Stromal cell of bone marrow (primary cell): ENCODE data around the gene SSH2.
"Not testable (repeated sequence)": the region's sequence is repeated elsewhere in the genome, so short reads cannot be mapped to it uniquely, and the experiment has no call there.

ENCODE experiments used
- DNase-seq: peaks from one replicate; pipeline ENCODE4 v3.0.0-alpha.2; 2012; ENCODE audit warnings: low read depth

SSH2 gene

GRCh38 chr17:29874931-29875596, 55.0 kb downstream of the SSH2 start:
- no peak for DNase-seq

- DNase-seq, result not testable (repeated sequence)
Measured at GRCh38 chr17:29874358-29874757, 55.7 kb downstream of the SSH2 start.

- DNase-seq, result no peak
Measured at GRCh38 chr17:29873476-29873875, 56.6 kb downstream of the SSH2 start.

GRCh38 chr17:29870836-29871465, 59.1 kb downstream of the SSH2 start:
- no peak for DNase-seq

GRCh38 chr17:29867643-29868181, 62.3 kb downstream of the SSH2 start:
- no peak for DNase-seq

- no peak for DNase-seq
Measured at GRCh38 chr17:29866746-29867404, 63.2 kb downstream of the SSH2 start.

GRCh38 chr17:29864615-29865014, 65.4 kb downstream of the SSH2 start:
- DNase-seq, result no peak

- DNase-seq, result not testable (repeated sequence)
Measured at GRCh38 chr17:29864123-29864522, 65.9 kb downstream of the SSH2 start.

- DNase-seq, result no peak
Measured at GRCh38 chr17:29862951-29863350, 67.1 kb downstream of the SSH2 start.

GRCh38 chr17:29862127-29862526, 67.9 kb downstream of the SSH2 start:
- no peak for DNase-seq

GRCh38 chr17:29859445-29859844, 70.6 kb downstream of the SSH2 start:
- DNase-seq, result not testable (repeated sequence)

- no peak for DNase-seq
Measured at GRCh38 chr17:29857823-29858222, 72.2 kb downstream of the SSH2 start.

GRCh38 chr17:29857105-29857504, 72.9 kb downstream of the SSH2 start:
- DNase-seq, result not testable (repeated sequence)

GRCh38 chr17:29855686-29856085, 74.3 kb downstream of the SSH2 start:
- no peak for DNase-seq

GRCh38 chr17:29848737-29849136, 81.3 kb downstream of the SSH2 start:
- DNase-seq, result no peak

- DNase-seq, result no peak
Measured at GRCh38 chr17:29847527-29848400, 82.3 kb downstream of the SSH2 start.

GRCh38 chr17:29847118-29847517, 82.9 kb downstream of the SSH2 start:
- DNase-seq, result no peak

GRCh38 chr17:29846298-29846697, 83.7 kb downstream of the SSH2 start:
- DNase-seq, result no peak

GRCh38 chr17:29844339-29845048, 85.5 kb downstream of the SSH2 start:
- DNase-seq, result no peak

- DNase-seq, result peak; percentile 42
Measured at GRCh38 chr17:29840884-29841283, 89.1 kb downstream of the SSH2 start.

GRCh38 chr17:29839656-29840055, 90.4 kb downstream of the SSH2 start:
- DNase-seq, result no peak
